HUES64 (cell line): Measurements from ENCODE around the gene ATF5.

ENCODE experiments used
- H3K27ac ChIP-seq: 2 replicates; pipeline ENCODE4 v1.7.0; 2013; ENCODE audit warnings: low read depth, low read length, inconsistent platforms
- H3K27me3 ChIP-seq: 2 replicates; pipeline ENCODE4 v1.6.1; 2013; ENCODE audit warnings: mild to moderate bottlenecking, low read length; ENCODE audit not compliant: insufficient read depth
- H3K36me3 ChIP-seq: 2 replicates; pipeline ENCODE4 v1.6.1; 2013; ENCODE audit warnings: mild to moderate bottlenecking, low read length; ENCODE audit not compliant: insufficient read depth
- H3K4me1 ChIP-seq: 2 replicates; pipeline ENCODE4 v1.6.1; 2013; ENCODE audit warnings: mild to moderate bottlenecking, low read length, moderate library complexity; ENCODE audit not compliant: insufficient read depth
- H3K4me3 ChIP-seq: 2 replicates; pipeline ENCODE4 v1.5.1; 2013; ENCODE audit warnings: mild to moderate bottlenecking, low read length, moderate library complexity
- H3K9ac ChIP-seq: 2 replicates; pipeline ENCODE4 v1.6.1; 2013; ENCODE audit warnings: mild to moderate bottlenecking, low read depth, low read length
- H3K9me3 ChIP-seq: 2 replicates; pipeline ENCODE4 v1.6.1; 2013; ENCODE audit warnings: low read depth, low read length; ENCODE audit not compliant: insufficient read depth
- WGBS: fragments of 150-250, 120-280 bp; methylation state at CpG from one replicate; pipeline ENCODE4 v1.1.7; 2013; ENCODE audit warnings: missing lambda C conversion rate; 5-methylcytosine and 5-hydroxymethylcytosine counted together

Gene ATF5

DNA sequence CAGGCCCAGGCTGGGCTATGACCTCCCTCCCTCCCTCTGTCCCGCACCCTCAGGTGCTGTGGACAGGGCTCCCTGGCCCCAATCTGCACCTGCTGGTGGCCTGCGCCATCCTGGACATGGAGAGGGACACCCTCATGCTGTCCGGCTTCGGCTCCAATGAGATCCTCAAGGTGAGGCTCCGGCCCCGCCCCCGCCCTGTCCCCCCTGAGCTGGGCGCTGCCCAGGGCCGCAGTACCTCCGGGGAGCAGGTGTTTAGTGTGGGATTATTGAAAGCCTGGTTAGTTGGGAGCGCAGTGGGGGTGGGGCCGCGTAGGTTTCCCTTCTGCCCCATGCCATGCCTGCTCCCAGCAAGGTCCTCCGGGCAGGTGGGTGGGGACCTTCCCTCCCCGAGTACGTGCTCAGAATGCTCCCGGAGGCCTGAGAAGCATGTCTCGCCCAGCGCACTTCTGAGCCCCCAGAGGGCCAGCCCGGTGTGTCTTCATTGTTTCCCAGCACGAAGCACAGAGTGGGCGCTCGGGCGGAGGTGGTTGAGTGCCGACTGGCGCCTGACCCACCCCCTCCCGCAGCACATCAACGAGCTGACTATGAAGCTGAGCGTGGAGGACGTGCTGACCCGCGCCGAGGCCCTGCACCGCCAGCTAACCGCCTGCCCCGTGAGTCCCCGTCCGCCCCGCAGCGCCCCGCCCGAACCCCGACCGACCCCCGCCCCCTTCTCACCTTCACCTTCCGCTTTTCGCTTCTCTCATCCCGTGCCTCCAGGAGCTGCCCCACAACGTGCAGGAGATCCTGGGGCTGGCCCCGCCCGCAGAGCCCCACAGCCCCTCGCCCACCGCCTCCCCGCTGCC lies 41.1 kb upstream of the ATF5 start:
- H3K4me3 ChIP-seq = no peak overlapping the region
- H3K27me3 ChIP-seq = peaks cover 11% of the 10 kb centered on the region
- H3K36me3 ChIP-seq = peaks cover 31% of the 10 kb centered on the region
- WGBS = 94% methylated on average over 52 of the region's 54 CpGs
- no peaks in the 10 kb centered on the region for H3K9me3 ChIP-seq
- H3K27ac ChIP-seq = no peak overlapping the region
- peaks cover 7% of the 10 kb centered on the region; the same call in 1 of the 2 replicates for H3K4me1 ChIP-seq
- no peak overlapping the region for H3K9ac ChIP-seq

DNA sequence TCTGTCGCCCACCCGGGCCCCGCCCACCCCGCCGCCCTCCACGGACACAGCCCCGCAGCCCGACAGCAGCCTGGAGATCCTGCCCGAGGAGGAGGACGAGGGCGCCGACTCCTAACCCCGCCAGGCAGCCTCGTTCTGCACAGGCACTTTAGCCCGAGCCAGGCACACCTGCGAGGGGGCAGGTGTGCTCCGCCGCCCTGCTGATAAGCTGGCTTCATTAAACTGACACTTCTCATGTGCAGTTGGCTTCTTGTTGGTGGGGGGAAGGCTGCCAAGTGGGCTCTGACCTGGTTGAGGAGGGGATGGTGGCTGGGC lies 40.5 kb upstream of the ATF5 start:
- Histone ChIP-seq H3K27ac (no peak overlapping the region), H3K36me3 (peaks cover 25% of the 10 kb centered on the region), H3K9ac (no peak overlapping the region), H3K4me1 (peaks cover 7% of the 10 kb centered on the region; the same call in 1 of the 2 replicates), H3K27me3 (peaks cover 11% of the 10 kb centered on the region), H3K9me3 (no peaks in the 10 kb centered on the region), H3K4me3 (no peak overlapping the region)
- WGBS = 96% methylated on average over 18 of the region's 18 CpGs

DNA sequence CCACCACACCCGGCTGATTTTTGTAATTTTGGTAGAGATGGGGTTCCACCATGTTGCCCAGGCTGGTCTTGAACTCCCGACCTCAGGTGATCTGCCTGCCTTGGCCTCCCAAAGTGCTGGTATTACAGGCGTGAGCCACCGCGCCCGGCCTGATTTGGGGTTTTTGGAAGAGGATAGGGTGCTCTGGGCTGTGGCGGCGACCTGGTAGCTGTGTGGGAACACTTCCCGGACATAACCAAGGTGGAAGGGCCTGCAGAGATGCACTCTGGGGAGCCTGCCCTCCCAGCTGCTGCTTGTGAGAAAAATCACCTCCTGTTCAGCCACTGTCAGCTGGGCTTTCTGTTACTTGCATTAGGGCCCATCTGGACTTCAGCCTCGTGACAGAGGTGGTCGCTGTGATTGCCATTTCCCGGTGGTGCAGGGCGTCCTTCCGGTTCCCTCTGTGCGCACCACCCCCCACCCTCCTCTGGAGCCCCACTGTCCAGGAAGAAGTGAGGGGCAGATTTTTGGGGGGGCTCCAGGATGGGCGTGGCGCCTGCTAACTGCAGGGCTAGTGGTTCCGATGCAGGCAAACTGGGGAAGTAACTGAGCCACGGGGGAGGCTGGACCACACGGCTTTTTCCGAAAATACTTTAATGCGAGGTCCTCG lies 39.8 kb upstream of the ATF5 start:
- Histone ChIP-seq H3K36me3 (peaks cover 18% of the 10 kb centered on the region), H3K9me3 (no peaks in the 10 kb centered on the region), H3K9ac (no peak overlapping the region), H3K27ac (no peak overlapping the region), H3K27me3 (peaks cover 11% of the 10 kb centered on the region), H3K4me3 (no peak overlapping the region), H3K4me1 (peaks cover 7% of the 10 kb centered on the region; the same call in 1 of the 2 replicates)
- 95% methylated on average over 23 of the region's 23 CpGs for WGBS

DNA sequence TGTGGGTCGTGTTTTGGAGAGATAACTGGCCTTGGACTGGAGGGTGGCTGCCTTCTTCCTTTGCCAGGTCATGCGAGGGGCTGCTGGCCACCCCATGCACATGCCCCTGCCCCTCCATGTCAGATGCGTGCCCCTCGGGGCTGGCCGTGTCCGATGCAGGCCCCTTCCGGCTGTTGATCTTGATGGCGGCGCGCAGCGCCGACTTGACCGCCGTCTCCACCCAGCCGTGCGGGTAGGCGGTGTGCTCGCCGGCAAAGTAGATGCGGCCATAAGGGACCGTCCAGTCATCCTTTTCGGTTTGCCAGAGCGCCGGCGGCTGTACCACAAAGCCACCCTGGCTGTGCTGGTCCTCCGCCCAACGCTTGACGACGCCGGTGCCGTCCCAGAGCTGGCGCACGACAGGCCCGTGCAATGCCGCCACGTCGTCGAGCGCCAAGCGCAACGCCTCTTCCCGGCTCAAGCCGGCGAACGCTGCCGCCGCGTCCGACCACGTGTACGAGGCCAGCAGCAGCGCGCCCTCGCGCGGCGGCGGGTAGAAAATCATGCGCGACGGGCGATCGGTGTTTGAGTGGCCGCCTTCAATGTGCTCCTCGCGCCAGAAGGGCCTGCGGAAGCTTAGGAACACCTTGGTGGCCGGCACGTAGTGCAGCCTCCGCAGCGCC lies 39.2 kb upstream of the ATF5 start:
- H3K9ac ChIP-seq = peak overlapping the region; percentile 40; the same call in 1 of the 2 replicates
- peaks cover 11% of the 10 kb centered on the region for H3K27me3 ChIP-seq
- 48% methylated on average over 71 of the region's 71 CpGs for WGBS
- H3K36me3 ChIP-seq = peaks cover 12% of the 10 kb centered on the region
- H3K4me3 ChIP-seq = peak overlapping the region; percentile 51
- peak overlapping the region; percentile 70; the same call in 1 of the 2 replicates for H3K27ac ChIP-seq
- no peaks in the 10 kb centered on the region for H3K9me3 ChIP-seq
- peaks cover 7% of the 10 kb centered on the region; the same call in 1 of the 2 replicates for H3K4me1 ChIP-seq

DNA sequence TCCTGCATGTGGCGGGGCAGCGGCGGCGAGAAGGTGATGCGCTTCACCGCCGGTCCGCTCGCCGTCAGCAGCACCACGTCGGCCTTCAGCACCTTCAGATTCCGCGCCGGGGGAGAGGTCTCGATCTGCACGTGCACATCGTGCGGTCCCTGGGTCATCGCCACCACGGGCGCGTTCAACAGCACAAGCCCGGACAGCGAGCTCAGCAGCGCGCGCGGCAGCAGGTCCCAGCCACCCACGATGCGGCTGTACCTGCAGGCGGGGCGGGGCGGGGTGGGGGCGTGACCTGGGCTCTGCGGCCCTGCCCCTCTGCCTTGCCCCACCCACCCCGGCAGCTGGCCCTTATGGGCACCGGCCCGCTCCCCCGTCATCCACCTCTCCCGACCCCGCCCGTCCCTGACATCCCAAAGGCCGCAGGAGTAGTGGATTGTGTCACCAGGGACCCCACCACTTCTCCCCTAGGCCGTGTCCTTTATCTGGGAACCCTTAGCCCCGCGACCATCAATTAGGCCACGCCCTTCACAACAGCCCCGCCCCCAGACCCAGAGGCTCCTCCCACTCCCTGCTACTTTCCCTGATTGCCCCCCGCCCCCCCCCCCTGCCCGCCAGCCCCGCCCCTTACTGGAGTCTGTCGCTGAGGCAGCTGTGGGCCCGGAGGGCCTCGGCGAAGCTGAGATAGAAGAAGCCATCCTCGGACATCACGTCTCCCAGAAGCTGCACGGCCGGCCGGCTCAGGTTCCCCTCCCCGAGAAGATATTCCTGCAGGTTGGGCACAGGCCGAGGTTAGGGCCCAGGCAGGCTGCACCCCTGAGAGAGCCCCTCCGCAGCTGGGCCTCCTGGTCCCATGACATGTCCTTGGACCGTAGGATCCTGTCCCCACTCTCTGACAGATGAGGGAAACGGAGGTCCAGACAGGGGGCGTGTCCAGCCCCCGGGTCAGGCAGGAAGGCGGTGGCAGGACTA lies 38.4 kb upstream of the ATF5 start:
- peak overlapping the region; percentile 70; the same call in 1 of the 2 replicates for H3K27ac ChIP-seq

DNA sequence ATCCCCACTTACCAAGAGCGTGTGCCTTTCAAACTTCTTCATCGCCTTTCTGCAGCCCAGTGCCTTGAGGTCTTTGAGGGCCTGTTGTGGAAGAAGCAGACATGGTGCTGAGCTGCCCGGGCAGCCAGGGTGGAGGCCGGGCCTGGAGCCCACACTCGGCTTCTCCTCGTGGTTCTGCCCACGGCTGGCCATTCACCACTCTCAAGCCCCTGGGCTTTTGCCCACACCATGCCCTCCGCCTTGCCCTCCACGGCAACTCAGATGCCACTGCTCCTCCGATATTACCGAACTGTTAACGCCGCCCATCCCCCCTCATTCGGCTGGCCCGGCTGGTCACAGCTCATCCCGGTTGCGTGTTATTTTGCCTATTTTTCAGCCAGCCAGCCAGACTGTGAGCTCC lies 37.6 kb upstream of the ATF5 start:
- H3K4me1 ChIP-seq = peaks cover 7% of the 10 kb centered on the region; the same call in 1 of the 2 replicates
- 86% methylated on average over 17 of the region's 17 CpGs for WGBS
- peaks cover 11% of the 10 kb centered on the region for H3K27me3 ChIP-seq

More for the DNA sequence above, 38.4 kb upstream of the ATF5 start:
- Histone ChIP-seq H3K9ac (peak overlapping the region; percentile 40; the same call in 1 of the 2 replicates), H3K4me1 (peaks cover 7% of the 10 kb centered on the region; the same call in 1 of the 2 replicates), H3K4me3 (peak overlapping the region; percentile 51), H3K27me3 (peaks cover 11% of the 10 kb centered on the region), H3K36me3 (peaks cover 6% of the 10 kb centered on the region), H3K9me3 (no peaks in the 10 kb centered on the region)
- 16% methylated on average over 68 of the region's 69 CpGs for WGBS

DNA sequence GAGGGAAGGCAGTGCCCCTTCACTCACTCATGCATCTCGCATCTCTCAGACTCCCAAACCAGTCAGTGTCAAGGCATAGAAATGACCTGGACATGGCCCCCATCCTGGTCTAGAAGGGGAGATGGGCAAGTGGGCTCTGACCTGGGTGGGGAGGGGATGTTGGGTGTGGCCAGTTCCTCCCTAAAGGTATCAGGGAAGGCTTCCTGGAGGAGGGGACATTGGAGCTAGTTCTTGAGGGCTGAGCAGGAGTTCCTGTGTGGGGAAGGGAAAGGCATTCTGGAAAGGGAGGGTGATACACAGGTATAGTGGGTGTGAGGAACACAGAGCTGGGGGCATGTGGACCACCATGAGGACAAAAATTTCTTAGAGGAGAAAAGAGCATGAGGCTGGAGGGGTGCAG lies 36.3 kb upstream of the ATF5 start:
- H3K27ac ChIP-seq = no peak overlapping the region
- H3K36me3 ChIP-seq = no peaks in the 10 kb centered on the region
- no peak overlapping the region for H3K9ac ChIP-seq
- H3K4me3 ChIP-seq = no peak overlapping the region
- H3K4me1 ChIP-seq = peaks cover 7% of the 10 kb centered on the region; the same call in 1 of the 2 replicates
- peaks cover 11% of the 10 kb centered on the region for H3K27me3 ChIP-seq
- WGBS = 100% methylated on average over 1 of the region's 1 CpG
- H3K9me3 ChIP-seq = no peaks in the 10 kb centered on the region

More for the DNA sequence above, 37.6 kb upstream of the ATF5 start:
- Histone ChIP-seq H3K27ac (no peak overlapping the region), H3K9ac (no peak overlapping the region), H3K36me3 (peaks cover 2% of the 10 kb centered on the region), H3K9me3 (no peaks in the 10 kb centered on the region), H3K4me3 (peak overlapping the region; percentile 14; the same call in 1 of the 2 replicates)

DNA sequence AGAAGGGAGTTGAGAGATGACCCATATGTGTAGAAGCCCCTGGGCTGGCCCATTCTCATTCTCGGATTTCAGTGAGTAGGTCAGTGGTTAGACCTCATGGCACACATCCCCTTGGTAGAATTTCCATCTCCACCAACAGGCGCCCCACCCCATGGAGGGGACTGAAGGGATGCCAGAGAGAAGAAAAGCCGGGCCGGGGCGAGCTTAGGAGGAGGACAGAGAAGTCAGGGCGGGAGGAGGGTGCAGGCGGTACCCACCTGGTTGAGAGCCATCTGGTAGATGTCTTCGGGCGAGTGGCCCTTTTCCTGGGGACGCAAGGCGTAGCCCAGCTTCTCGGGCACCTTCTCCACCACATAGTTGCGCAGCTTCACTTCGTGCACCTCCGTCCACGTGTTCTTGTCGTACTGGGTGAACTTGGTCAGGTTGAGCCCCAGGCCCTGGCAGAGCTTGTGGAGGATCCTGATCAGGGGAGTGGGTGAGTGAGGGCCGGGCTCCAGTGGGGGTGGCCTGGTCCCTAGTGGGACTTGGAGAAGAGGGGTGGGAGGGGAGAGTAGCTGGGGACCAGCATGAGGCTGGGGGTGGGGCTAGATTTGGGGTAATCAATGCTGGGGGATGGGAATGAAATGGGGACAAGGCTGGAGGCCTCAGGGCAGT lies 34.9 kb upstream of the ATF5 start:
- Histone ChIP-seq H3K4me1 (peaks cover 7% of the 10 kb centered on the region; the same call in 1 of the 2 replicates), H3K9ac (no peak overlapping the region), H3K27ac (no peak overlapping the region), H3K36me3 (no peaks in the 10 kb centered on the region), H3K4me3 (no peak overlapping the region), H3K9me3 (no peaks in the 10 kb centered on the region), H3K27me3 (peaks cover 9% of the 10 kb centered on the region)
- WGBS = 95% methylated on average over 18 of the region's 18 CpGs

DNA sequence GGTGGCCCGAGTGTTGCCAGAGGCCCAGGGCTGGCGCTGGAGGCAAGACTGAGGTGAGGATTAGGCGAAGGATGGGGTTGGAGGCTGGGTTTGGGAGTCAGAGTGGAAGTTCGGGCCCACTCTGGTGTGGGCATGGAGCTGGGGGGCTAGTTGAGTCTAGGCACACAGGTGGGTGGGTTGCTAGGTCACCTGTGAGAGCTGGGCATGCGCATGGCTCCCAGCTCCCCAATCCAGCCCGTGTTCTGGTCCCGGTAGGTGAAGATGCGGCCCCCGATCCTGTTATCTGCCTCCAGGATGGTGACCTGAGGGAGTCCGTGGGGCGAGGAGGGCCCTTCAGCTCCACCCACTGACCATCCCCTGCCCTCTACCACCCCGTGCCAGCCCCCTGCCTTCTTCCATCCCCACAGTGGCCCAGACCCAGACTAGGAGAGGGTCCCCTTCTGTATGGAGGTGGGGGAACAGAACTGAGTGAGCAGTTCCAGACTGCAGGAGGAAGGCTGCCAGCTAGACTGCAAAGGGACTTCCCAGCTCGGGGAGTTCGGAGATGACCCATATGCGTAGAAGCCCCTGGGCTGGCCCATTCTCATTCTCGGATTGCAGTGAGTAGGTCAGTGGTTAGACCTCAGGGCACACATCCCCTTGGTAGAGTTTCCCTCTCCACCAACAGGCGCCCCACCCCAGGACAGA lies 34.0 kb upstream of the ATF5 start:
- Histone ChIP-seq H3K36me3 (no peaks in the 10 kb centered on the region), H3K27ac (no peak overlapping the region), H3K27me3 (peaks cover 2% of the 10 kb centered on the region), H3K4me3 (no peak overlapping the region), H3K9ac (no peak overlapping the region), H3K4me1 (peaks cover 7% of the 10 kb centered on the region; the same call in 1 of the 2 replicates), H3K9me3 (no peaks in the 10 kb centered on the region)
- 92% methylated on average over 17 of the region's 17 CpGs for WGBS
